HG02588 (cell line): Measurements from ENCODE around the gene STAMBP.
"Not testable (repeated sequence)": the region's sequence is repeated elsewhere in the genome, so short reads cannot be mapped to it uniquely, and the experiment has no call there.

Source experiments
- ATAC-seq: cut with Tn5 transposase; IDR thresholded peaks from one replicate; pipeline ENCODE4 v1.9.1; 2021; ENCODE audit warnings: mild to moderate bottlenecking, moderate library complexity; ENCODE audit not compliant: unreplicated experiment

Gene STAMBP

DNA sequence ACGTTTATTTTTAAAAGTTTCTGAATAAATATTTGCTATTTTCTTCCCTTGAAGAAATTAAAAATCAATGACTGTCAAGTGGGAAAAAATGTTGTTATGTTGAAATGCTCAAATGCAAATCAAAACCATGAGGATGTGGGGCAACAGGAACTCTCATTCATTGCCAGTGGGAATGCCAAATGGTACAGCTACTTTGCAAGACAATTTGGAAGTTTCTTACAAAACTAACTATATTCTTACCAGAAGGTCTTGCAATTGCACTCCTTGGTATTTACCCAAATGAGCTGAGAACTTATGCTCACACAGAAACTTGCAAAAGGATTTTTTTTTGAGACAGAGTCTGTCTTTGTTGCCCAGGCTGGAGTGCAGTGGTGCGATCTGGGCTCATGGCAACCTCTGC is 56.6 kb downstream of the STAMBP start:
- no peak for ATAC-seq

DNA sequence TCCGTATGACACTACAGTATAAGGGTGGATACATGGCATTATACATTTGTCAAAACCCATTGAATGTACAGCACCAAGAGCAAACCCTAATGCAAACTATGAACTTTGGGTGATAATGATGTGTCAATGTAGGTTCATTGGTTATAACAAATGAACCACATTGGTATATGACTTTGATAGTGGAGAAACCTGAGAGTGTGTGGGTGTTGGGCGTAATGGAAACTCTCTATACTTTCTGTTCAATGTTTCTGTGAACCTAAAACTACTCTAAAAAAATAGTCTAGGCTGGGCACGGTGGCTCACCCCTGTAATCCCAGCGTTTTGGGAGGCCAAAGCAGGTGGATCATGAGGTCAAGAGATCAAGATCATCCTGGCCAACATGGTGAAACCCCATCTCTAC is 57.6 kb downstream of the STAMBP start:
- ATAC-seq: no peak

DNA sequence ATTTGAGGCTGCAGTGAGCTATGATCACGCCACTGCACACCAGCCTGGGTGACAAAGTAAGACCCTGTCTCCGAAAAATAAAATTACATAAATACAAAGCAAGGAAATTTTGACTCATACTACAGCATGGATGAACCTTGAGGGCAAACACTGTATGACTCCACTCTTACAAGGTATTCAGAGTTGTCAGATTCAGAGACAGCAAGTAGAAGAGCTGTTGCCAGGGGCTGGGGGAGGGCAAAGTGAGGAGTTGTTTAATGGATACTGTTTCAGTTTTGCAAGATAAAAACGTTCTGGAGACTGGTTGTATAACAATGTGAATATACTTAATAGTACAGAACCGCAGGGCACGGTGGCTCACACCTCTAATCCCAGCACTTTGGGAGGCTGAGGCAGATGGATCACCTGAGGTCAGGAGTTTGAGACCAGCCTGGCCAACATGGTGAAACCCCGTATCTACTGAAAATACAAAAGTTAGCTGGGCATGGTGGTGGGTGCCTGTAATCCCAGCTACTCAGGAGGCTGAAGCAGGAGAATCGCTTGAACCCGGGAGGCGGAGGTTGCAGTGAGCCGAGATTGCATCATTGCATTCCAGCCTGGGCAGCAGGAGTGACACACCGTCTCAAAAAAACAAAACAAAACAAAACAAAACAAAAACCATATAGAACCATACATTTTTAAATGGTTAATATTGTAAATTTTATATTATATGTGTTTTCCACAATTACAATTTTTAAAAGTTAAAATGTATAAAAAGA is 59.0 kb downstream of the STAMBP start:
- not testable (repeated sequence) for ATAC-seq

- ATAC-seq: no peak
Observed at GRCh38 chr2:73888388-73888787, 59.6 kb downstream of the STAMBP start.

GRCh38 chr2:73889206-73889605 is 60.4 kb downstream of the STAMBP start:
- ATAC-seq: no peak

DNA sequence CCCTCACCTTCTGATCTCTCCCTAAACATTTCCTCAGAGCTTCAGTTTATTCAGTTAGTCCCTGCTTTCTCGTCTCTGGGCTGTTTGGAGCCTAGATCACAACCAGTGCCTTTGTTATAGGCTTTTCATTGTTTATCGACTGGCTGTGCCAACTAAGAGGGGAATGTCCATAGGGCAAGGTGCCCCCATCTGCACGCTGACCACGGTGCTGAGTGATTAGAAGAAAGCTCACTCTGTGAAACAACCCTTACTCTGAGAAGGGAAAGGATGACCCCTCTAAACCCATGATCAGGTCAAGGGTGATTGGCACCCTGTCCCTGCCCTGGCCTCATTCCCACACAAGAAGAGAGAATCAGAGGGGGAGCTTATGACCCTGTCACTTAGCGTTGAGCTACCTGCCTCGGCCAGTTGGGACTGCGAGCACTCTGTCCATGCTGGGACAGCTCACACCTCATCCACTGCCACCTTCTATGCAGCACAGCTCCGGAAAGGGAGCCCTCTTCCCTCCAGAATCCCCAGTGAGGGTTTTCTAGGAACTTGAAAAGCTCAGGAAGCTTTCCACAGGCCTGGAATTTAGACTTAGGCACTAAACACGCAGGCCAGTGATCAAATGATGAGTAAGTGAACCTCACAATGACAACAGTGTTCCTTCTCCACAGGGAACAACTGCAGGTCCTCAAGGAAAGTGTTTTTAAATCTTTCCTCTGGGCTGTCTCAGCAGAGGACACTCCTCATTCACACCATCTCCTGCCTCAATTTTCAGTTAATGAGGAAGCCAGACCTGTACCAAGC is 61.7 kb downstream of the STAMBP start:
- no peak for ATAC-seq

- ATAC-seq: no peak
Observed at GRCh38 chr2:73891276-73891901, 62.6 kb downstream of the STAMBP start.

DNA sequence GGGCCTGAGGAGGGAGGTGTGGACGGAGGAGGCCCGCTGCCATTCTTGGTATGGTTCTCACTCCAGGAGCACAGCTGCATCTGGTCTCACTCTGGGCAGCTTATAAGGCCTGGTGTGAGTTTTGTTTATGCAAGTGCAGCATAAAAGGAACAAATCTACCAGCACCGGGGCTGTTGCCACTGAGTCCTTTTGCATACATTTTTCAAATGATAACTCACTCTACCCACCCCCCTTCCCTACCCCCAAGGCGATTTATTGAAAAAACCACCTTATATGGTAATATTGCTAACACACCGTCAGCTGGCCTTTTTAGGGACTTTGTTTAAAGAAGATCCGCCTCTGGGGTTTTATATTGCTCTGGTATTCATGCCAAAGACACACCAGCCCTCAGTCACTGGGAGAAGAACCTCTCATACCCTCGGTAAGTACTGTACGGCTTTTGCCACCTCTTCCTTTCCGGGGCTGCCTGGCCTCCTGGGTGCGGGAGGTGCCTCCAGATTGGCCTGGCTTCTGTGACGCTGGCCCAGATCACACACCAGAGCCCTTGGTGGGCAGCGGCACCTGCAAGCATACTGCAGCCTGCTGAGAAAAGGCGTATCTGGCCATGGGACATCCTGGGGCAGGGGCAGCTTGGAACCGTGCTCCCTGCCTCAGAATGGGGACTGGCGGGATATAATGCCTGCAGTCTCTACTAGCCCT is 64.0 kb downstream of the STAMBP start, which contains the start of gene ACTG2:
Gene ACTG2 (plus strand): TSS at position 378 of the 699 bp plus-strand sequence. CDS start 8,304 bp downstream, outside the sequence.
- no peak for ATAC-seq

DNA sequence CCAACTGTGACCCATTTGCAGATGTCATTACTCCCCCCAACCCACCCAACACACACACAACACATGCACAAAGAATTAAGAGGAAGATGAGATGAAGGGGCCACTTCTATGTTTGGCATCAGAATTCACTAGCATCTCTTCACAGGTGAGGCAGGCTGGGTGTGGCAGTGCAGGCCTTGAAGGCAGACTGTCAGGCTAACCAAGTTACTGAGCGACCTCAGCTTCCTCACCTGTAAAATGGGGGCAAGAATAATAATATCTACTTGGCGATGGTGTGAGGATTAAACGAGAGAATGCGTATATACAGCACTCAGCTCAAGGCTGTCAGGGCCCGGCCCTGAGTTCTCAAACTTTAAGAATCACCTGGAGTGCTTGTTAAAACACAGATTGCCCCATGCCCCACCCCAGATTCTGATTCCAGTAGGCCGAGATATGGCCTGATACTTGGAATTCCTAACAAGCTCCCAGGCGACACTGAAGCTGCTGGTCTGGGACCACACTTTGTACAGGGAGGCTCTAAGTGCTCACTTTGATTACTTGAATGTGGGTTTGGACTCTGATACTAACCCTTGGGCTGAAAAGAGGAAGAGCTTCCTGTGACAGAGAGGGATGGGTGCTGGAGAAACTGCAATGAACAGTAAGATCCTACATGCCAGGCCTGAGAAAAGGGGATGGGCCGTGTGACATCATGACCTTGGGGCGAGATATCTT is 65.2 kb downstream of the STAMBP start:
- no peak for ATAC-seq

- no peak for ATAC-seq
Observed at GRCh38 chr2:73894475-73894850, 65.7 kb downstream of the STAMBP start.

GRCh38 chr2:73894877-73895276 is 66.1 kb downstream of the STAMBP start:
- ATAC-seq: no peak

GRCh38 chr2:73895473-73895872 is 66.7 kb downstream of the STAMBP start:
- ATAC-seq: no peak

- ATAC-seq: no peak
Observed at GRCh38 chr2:73896362-73897239, 67.8 kb downstream of the STAMBP start.

- ATAC-seq: no peak
Observed at GRCh38 chr2:73897240-73897583, 68.5 kb downstream of the STAMBP start.

DNA sequence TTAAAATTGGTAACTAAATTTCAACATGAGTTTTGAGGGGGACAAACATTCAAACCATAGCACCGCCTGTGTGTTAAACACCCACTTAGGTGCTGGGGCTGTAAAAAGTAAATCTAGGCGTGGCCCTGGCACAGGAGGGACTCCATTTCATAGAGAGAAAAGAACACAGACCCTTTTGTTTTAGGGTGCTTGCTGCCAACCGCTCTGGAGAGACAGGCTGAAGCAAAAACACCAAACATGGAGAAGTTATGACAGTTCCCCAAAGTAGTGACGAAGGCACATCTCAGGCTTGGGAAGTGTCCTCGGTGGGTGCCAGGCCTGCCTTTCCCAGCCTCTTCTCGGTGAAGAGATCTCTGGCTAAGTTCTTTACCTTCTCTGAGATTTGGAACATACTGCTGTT is 69.2 kb downstream of the STAMBP start:
- no peak for ATAC-seq

DNA sequence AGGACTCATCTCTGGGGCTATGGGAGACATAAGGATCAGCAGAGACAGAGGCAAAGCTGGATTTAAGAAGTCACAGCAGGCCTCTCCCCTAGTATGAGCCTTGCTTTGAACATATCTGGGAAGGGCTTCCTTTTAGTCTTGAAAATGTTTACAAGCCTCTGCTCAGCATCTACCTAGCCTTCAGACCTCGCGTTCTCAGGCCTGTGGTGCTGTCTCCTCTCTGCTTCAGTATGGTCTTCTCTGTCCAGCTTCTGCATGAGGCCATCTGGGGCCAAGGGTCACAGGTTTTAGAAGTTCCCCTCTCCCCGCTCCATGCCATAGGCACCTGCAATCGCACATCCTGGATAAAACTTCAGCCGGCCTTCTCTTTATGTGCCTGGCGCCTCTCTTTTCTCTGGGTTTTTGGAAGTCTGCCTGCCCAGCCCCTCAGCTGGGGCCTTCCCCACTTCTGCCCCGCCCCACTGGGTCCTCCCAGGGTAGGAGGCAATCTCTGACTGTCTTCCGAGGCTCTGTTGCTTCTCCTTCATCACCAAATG is 71.1 kb downstream of the STAMBP start:
- ATAC-seq: no peak

- ATAC-seq: no peak
Observed at GRCh38 chr2:73901143-73901542, 72.4 kb downstream of the STAMBP start.

DNA sequence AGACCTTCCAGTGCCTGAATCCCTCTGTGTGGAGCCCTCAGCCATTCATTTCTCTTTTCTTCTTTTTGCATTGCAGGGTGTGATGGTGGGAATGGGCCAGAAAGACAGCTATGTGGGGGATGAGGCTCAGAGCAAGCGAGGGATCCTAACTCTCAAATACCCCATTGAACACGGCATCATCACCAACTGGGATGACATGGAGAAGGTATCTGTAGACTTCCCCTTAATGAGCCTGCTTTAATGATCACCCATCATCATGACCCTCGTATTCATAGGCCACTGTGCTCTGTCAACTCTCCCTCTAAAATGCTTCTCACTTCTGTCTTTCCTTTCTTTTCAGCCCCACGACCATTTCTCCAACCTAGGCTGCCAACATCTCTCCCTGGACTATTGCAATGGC is 73.5 kb downstream of the STAMBP start:
- no peak for ATAC-seq

DNA sequence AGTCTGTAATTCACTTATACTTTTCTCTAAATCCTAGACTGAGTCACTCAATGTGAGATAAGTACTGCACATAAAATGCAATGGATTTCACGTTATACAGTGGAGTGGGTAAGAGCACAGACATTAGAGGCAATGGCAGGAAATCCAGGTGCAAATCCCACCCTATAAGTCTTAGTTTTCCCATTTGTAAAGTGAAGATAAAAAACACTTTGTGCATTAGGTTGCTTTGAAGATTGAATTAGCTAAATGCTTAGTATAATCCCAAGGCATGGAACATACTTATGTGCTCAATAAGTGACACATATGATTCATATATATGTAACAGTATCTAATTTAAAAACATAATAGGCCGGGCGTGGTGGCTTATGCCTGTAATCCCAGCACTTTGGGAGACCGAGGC is 74.6 kb downstream of the STAMBP start:
- no peak for ATAC-seq
